ENCODE results near the gene RARRES2.

DNA sequence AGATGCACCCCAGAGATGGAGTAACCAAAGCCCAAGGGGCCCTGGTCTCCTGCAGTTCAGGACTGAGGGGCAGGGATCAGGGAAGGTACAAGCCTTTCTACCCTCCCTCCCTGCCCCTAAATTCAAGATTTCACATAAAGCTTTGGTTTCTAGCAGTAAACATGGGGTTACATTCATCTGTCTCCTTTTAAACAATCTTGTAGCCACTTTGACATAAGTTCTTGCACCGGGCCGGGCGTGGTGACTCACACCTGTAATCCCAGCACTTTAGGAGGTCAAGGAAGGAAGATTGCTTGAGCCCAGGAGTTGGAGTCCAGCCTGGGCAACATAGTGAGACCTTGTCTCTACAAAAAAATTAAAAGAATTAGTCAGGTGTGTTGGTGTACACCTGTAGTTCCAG is 14.1 kb downstream of the RARRES2 start:
- no peak for TF ChIP-seq CTCF (conservative IDR thresholded peaks at IDR 0.05; ENCODE audit: low read length)
- TF ChIP-seq EZH2phosphoT487 (IDR thresholded peaks at IDR 0.05; ENCODE audit: borderline replicate concordance, low read depth, low read length), result no peak

Data from OCI-LY7 (cell line).